Activated naive CD8-positive, alpha-beta T cell treated with anti-CD3 and anti-CD28 coated beads, Interleukin-2, amount 10 ng/mL, durations not matched to agents 7 days and 5 days (primary cell): Measurements from ENCODE around the gene SOX6. TPM values are rescaled to one million over a fixed set of nuclear protein-coding genes. Genes with fewer than 3 reads are reported as not detected.

Experiments used
- ATAC-seq: fragments of 150-1000 bp; cut with Tn5 transposase; one replicate; pipeline ENCODE4 v1.10.0; 2021; ENCODE audit warnings: low read depth, moderate library complexity
- POLR2A ChIA-PET: fragments of 350-600 bp; sonication (Branson Sonifier 250); formaldehyde crosslinking; loops from one replicate; lab custom pipeline; 2021; ENCODE audit warnings: antibody characterized with exemption; lab: Charles Lee
- DNase-seq: peaks from one replicate; pipeline ENCODE4 v3.0.0; 2021
- H3K27ac Mint-ChIP-seq: one replicate; pipeline ENCODE4 v1.8.0; 2022; ENCODE audit warnings: mild to moderate bottlenecking, mixed read lengths
- H3K27me3 Mint-ChIP-seq: one replicate; pipeline ENCODE4 v1.8.0; 2022; ENCODE audit warnings: mild to moderate bottlenecking, moderate library complexity, mixed read lengths
- H3K36me3 Mint-ChIP-seq: one replicate; pipeline ENCODE4 v1.8.0; 2021; ENCODE audit warnings: mild to moderate bottlenecking, mixed read lengths
- H3K4me1 Mint-ChIP-seq: one replicate; pipeline ENCODE4 v1.8.0; 2021; ENCODE audit warnings: mixed read lengths
- H3K4me3 Mint-ChIP-seq: one replicate; pipeline ENCODE4 v1.8.0; 2022; ENCODE audit warnings: mild to moderate bottlenecking, moderate library complexity, mixed read lengths
- H3K9me3 Mint-ChIP-seq: one replicate; pipeline ENCODE4 v1.8.0; 2021; ENCODE audit warnings: mixed read lengths
- total RNA-seq, 2 experiments: library from RNA; stranded (reverse); gene quantifications; one replicate each; pipeline ENCODE4 v1.2.3, GENCODE V29; 2021

Gene SOX6
- total RNA-seq, 2 experiments from 2014 or later, result not detected

DNA sequence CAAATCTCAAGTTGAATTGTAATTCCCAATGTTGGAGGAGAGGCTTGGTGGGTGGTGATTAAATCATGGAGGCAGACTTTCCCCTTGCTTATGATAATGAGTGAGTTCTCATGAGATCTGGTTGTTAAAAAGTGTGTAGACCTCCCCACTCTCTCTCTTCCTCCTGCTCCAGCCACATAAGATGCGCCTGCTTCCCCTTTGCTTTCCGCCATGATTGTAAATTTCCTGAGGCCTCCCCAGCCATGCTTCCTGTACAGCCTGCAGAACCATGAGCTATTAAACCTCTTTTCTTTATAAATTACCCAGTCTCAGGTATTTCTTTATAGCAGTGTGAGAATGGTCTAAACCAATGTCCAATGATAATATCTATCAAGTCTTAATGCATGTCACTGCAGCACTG, 34.2 kb downstream of the SOX6 start:
- Mint-ChIP-seq H3K36me3 (no peaks in the 10 kb centered on the region), H3K27me3 (no peaks in the 10 kb centered on the region), H3K9me3 (no peaks in the 10 kb centered on the region), H3K4me3 (no peak overlapping the region), H3K4me1 (no peaks in the 10 kb centered on the region), H3K27ac (no peak overlapping the region)
- no peak for ATAC-seq
- no peak for DNase-seq
- POLR2A ChIA-PET, result no interaction called here

DNA sequence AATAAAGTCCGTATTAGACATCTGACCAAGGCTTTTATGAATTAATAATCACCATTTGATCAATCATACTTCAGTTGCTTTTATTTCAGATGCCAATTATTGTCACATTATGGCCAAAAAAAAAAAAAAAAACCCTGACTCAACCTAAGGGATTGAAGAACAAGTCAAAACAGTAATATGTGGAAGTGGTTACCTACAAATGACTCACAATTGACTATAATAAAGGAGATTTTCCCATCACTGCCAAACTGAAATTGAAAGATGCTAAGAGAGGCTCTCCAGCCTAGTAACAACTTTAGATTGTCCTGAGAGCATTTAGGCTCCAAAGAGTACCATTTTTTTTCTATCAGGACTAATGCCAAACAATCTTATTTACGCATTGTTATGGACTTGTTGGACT, 35.2 kb downstream of the SOX6 start:
- DNase-seq, result no peak
- no peaks in the 10 kb centered on the region for H3K9me3 Mint-ChIP-seq
- ATAC-seq, result no peak
- no peaks in the 10 kb centered on the region for H3K27me3 Mint-ChIP-seq
- H3K36me3 Mint-ChIP-seq, result no peaks in the 10 kb centered on the region
- no peak overlapping the region for H3K4me3 Mint-ChIP-seq
- H3K4me1 Mint-ChIP-seq, result no peaks in the 10 kb centered on the region
- POLR2A ChIA-PET, result no interaction called here
- no peak overlapping the region for H3K27ac Mint-ChIP-seq

DNA sequence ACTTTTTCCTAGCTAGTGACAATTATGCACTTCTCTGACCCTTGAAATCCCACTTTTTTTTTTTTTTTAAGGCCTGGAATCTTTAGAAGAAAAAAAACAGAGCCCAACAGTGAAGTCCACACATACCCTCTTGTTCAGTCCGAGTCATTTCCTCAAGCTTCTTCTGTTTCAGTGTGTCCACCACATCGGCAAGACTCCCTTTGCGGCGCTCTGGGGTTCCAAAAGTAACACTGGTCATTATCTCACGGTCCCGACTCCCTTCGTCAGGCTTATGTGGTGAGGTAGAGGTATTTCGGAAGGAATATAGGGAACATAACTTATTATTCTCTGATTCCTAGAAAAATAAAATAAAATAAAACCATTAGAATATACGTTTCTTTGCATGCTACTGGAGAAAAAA, 38.0 kb downstream of the SOX6 start:
- ATAC-seq (no peak), DNase-seq (no peak)
- H3K4me1 Mint-ChIP-seq, result no peaks in the 10 kb centered on the region
- no peaks in the 10 kb centered on the region for H3K9me3 Mint-ChIP-seq
- POLR2A ChIA-PET, result no interaction called here
- H3K27ac Mint-ChIP-seq, result no peak overlapping the region
- no peaks in the 10 kb centered on the region for H3K27me3 Mint-ChIP-seq
- no peaks in the 10 kb centered on the region for H3K36me3 Mint-ChIP-seq
- no peak overlapping the region for H3K4me3 Mint-ChIP-seq

DNA sequence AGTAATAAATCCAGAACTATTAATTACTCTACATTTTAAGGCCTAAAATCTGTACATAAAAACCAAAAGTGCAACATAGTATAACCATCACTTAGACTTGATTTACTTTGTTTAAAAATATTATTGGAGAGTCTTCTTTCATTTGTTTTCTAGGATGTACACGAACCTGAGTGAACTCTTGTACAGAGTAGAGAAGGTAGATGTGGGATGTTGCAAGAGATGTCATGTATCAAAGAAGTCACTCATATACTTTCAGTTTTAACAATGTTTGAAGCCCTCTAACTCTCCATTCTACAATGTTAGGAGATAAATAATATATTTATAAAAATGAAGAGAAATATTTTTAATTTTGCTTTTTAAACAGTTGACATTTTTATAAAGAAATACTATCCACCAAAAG, 38.6 kb downstream of the SOX6 start:
- H3K27me3 Mint-ChIP-seq, result no peaks in the 10 kb centered on the region
- H3K27ac Mint-ChIP-seq, result no peak overlapping the region
- H3K36me3 Mint-ChIP-seq, result no peaks in the 10 kb centered on the region
- H3K4me1 Mint-ChIP-seq, result no peaks in the 10 kb centered on the region
- ATAC-seq (no peak), DNase-seq (no peak)
- H3K4me3 Mint-ChIP-seq, result no peak overlapping the region
- POLR2A ChIA-PET, result no interaction called here
- H3K9me3 Mint-ChIP-seq, result no peaks in the 10 kb centered on the region

DNA sequence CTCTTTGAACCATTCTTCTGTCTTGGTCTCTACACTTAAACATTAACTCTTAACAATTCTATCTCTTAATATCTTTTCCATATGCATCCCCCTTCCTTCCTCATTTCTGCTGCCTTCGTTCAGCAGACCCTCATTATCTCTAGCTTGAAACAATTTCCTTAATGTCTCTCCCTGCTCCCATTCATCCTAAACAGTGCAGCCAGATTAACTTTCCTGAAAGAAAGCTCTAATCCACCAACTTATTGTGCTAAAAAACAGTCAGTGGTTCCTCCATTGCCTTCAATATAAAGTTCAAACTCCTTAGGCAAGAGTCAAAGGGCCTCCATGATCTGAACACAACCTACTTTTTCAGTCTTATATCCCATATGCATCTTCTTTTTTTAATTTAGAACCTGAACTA, 42.5 kb downstream of the SOX6 start:
- Mint-ChIP-seq H3K9me3 (no peaks in the 10 kb centered on the region), H3K27me3 (no peaks in the 10 kb centered on the region), H3K4me3 (no peak overlapping the region), H3K36me3 (no peaks in the 10 kb centered on the region), H3K27ac (no peak overlapping the region), H3K4me1 (no peaks in the 10 kb centered on the region)
- DNase-seq (no peak), ATAC-seq (no peak)
- POLR2A ChIA-PET, result no interaction called here

DNA sequence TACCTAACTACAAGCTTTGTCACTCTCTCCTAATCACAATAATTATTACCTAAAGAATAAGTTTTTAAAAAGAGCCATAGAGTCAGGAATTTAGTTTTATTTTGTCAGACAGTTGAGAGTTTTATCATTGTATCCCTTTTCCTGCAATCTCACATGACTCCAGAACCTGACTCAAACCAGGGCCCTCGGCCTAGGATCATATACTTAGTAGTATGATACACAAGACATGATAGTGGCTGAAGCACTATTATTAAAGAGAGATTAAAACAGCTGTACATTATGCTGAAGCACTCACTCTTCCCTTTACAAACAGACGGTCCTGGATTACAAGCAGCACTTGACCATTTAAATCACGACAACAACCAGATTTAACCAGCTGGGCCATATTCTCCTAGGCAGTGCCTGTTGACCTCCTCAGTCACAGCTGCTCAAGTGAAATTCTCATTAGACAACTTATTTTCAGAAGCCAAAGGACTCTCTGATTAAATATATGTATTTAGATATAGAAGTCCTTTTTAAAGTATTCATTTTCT, 44.0 kb downstream of the SOX6 start:
- H3K4me3 Mint-ChIP-seq, result no peak overlapping the region
- H3K36me3 Mint-ChIP-seq, result no peaks in the 10 kb centered on the region
- H3K27me3 Mint-ChIP-seq, result no peaks in the 10 kb centered on the region
- DNase-seq, result no peak
- ATAC-seq, result no peak
- H3K4me1 Mint-ChIP-seq, result no peaks in the 10 kb centered on the region
- H3K9me3 Mint-ChIP-seq, result no peaks in the 10 kb centered on the region
- POLR2A ChIA-PET, result no interaction called here
- H3K27ac Mint-ChIP-seq, result no peak overlapping the region

DNA sequence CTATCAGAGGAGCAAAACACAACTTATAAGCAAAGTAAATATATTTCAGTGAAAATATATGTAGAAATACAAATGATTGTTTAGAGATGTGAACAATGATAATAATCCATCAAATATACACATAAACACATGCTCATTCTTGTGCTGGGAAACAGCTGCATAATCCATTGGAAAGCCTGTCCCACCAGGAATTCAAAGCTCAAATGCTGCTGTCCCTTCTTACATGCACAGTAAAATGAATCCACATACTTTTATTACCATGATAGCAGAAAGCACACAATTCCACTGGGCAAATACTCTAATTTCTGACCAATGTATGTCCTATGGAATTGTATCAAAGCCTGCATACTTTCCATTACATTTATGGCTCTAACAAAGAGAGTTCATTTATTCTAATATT, 44.5 kb downstream of the SOX6 start:
- no peak for ATAC-seq
- H3K9me3 Mint-ChIP-seq, result no peaks in the 10 kb centered on the region
- POLR2A ChIA-PET, result no interaction called here
- H3K4me3 Mint-ChIP-seq, result no peak overlapping the region
- H3K36me3 Mint-ChIP-seq, result no peaks in the 10 kb centered on the region
- H3K27ac Mint-ChIP-seq, result no peak overlapping the region
- no peaks in the 10 kb centered on the region for H3K27me3 Mint-ChIP-seq
- DNase-seq, result no peak
- H3K4me1 Mint-ChIP-seq, result no peaks in the 10 kb centered on the region

DNA sequence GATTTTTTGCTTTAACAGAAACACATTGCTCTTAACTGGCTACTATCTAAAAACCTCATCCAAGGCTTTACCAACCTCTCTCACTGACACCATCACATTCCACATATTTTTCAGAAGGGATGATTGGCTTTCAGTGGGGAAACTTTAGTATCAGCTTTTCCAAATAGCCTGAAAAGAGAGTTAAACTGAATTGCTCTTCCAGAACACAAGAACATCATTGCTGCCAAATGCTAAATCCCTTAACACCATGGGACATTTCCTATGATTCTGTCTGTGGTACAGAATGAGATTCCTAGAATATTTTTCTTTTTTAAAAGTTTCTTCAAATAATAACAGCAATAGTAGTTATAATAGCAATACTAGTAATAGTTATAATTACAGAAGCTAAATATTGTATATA, 45.4 kb downstream of the SOX6 start:
- no peaks in the 10 kb centered on the region for H3K36me3 Mint-ChIP-seq
- no peaks in the 10 kb centered on the region for H3K4me1 Mint-ChIP-seq
- POLR2A ChIA-PET, result no interaction called here
- H3K27me3 Mint-ChIP-seq, result no peaks in the 10 kb centered on the region
- ATAC-seq, result no peak
- no peak overlapping the region for H3K27ac Mint-ChIP-seq
- H3K4me3 Mint-ChIP-seq, result no peak overlapping the region
- no peaks in the 10 kb centered on the region for H3K9me3 Mint-ChIP-seq
- DNase-seq, result no peak

DNA sequence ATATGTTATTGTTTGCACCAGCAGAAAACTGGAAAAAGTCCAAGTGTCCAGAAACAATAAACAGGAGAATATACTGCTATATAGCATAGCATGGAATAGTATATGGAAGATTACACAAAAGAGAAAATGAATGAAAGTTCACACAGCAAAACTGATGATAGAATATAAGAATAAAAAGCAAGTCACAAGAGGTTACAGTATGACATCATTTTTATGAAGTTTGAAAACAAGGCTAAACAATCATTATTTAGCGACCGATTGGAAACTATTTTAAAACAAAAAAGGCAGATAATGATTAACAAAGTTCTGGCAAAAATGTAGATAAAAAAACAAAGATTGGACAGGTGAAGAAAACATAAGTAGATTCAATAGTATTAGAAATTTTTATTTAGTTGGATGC, 47.1 kb downstream of the SOX6 start:
- H3K4me3 Mint-ChIP-seq, result no peak overlapping the region
- no peak overlapping the region for H3K27ac Mint-ChIP-seq
- H3K9me3 Mint-ChIP-seq, result no peaks in the 10 kb centered on the region
- H3K27me3 Mint-ChIP-seq, result no peaks in the 10 kb centered on the region
- no peak for DNase-seq
- POLR2A ChIA-PET, result no interaction called here
- H3K4me1 Mint-ChIP-seq, result no peaks in the 10 kb centered on the region
- H3K36me3 Mint-ChIP-seq, result no peaks in the 10 kb centered on the region
- ATAC-seq, result no peak

DNA sequence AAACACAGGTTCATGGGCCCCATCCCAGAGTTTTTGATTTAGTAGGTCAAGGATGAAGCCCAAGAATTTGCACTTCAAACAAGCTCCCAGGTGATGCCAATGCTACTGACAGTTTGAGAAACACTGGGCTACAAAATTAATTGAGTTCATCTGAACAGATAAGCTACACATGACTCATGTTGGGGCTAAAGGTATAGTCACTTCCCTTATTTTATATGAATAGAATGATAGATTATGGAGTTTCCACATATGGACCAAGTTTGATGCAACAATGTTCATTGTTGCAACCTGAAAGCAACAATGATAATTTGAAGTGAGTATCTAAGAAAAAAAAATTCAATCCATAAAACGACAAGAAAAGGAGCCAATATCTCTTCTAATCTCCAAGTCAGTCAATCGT, 54.9 kb downstream of the SOX6 start:
- H3K27me3 Mint-ChIP-seq, result no peaks in the 10 kb centered on the region
- ATAC-seq (no peak), DNase-seq (no peak)
- no peak overlapping the region for H3K4me3 Mint-ChIP-seq
- POLR2A ChIA-PET, result no interaction called here
- no peaks in the 10 kb centered on the region for H3K4me1 Mint-ChIP-seq
- no peaks in the 10 kb centered on the region for H3K9me3 Mint-ChIP-seq
- no peak overlapping the region for H3K27ac Mint-ChIP-seq
- H3K36me3 Mint-ChIP-seq, result no peaks in the 10 kb centered on the region

DNA sequence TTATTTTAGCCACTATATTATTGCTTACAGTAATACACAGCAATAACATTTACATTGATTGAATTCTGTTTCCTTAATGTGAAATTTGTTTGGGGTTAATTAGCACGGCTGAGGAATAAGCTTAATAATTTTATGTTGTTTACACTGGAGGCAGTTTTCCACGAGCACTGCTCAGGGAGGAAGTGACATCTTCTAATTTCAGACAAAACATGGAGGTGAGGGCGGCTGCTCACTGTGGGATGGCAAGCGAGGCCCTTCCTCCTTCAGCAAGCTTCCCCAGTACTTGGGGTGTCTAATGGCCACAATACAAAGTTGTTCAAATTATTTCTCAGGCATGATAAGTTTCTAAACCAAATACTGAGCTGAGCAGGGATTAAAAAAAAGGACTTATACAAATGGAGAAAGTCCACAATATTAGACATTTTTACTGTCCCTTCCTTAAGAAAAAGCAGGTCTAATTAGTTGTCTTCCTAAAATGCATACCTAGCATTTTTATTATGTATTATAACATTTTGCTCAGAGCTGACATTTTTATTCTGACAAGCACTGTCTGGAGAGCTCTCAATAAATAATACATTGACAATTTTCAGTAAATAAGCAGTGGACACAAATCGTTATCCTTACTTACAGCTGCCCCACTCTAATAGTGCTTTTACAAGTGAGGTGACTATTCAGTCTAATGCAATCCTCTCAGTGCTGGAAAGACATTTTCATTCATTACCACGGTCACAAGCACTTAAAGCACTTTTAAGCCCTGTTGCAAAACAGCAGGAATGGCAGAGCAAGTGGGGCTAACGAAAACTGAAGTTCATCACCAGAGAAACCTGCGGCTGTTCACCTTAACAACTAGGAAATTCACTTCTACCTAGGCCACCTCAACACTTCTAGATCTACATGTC, 56.2 kb downstream of the SOX6 start:
- H3K36me3 Mint-ChIP-seq, result no peaks in the 10 kb centered on the region
- no peak overlapping the region for H3K27ac Mint-ChIP-seq
- H3K9me3 Mint-ChIP-seq, result no peaks in the 10 kb centered on the region
- ATAC-seq (no peak), DNase-seq (no peak)
- POLR2A ChIA-PET, result no interaction called here
- no peaks in the 10 kb centered on the region for H3K4me1 Mint-ChIP-seq
- H3K4me3 Mint-ChIP-seq, result no peak overlapping the region
- H3K27me3 Mint-ChIP-seq, result no peaks in the 10 kb centered on the region

DNA sequence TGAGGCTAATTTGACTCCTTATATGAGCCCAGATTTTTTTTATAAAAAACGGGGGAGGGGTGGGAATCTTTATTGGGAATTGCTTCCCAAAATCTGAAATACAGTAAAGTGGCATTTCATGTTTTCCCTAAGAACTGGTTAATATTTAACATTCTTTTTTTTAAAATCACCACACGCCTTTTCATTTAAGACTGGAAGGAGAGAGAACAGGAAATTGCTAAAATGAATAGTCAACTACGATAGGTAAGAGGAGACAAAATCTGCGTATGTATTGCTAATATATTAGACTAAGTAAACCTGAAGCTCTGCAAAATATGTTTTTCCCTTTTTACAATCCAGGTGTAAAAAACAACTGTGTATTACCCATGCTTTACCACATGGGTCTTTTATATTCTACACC, 57.0 kb downstream of the SOX6 start:
- H3K4me1 Mint-ChIP-seq, result no peaks in the 10 kb centered on the region
- no peaks in the 10 kb centered on the region for H3K36me3 Mint-ChIP-seq
- DNase-seq, result no peak
- H3K9me3 Mint-ChIP-seq, result no peaks in the 10 kb centered on the region
- no peaks in the 10 kb centered on the region for H3K27me3 Mint-ChIP-seq
- H3K27ac Mint-ChIP-seq, result no peak overlapping the region
- H3K4me3 Mint-ChIP-seq, result no peak overlapping the region
- POLR2A ChIA-PET, result no interaction called here
- no peak for ATAC-seq

DNA sequence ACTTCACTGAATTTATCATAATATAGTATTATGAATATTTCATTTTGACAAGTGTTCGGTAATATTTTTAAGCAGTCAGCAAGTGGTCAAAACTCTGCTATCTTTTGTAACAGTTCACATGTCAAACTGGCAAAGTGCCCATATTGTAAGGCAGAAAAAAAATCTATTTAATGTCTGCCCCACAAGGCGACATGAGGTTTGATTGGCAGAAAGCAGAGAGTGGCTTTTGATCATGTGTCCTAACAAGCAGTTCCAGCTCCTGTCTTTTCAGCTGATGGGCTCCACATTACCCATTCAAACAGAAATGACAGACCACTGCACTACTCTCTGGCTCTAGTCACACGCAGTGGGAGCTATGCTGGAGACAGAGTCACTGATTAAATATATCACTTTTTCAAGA, 59.0 kb downstream of the SOX6 start:
- ATAC-seq (no peak), DNase-seq (no peak)
- no peak overlapping the region for H3K4me3 Mint-ChIP-seq
- POLR2A ChIA-PET, result no interaction called here
- no peaks in the 10 kb centered on the region for H3K9me3 Mint-ChIP-seq
- no peaks in the 10 kb centered on the region for H3K4me1 Mint-ChIP-seq
- no peak overlapping the region for H3K27ac Mint-ChIP-seq
- no peaks in the 10 kb centered on the region for H3K36me3 Mint-ChIP-seq
- no peaks in the 10 kb centered on the region for H3K27me3 Mint-ChIP-seq

DNA sequence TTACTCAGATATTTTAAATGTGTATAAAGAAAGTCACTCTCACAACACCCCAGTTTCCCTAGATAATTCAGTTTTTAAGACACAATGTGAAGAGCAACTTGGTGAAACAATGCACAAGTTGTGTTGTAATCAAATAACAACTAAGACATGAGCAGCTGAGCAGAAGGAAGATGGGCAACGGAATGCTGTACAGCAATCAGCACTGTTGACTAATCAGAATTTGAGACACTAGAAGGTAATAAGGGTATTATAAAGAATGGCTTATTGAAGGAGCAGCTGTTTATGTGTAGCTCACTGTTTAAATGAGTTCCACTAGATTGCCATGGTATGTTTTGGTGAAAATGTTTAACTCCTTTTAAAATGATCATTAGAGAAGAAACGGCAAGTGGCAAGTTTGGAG, 60.1 kb downstream of the SOX6 start:
- H3K4me1 Mint-ChIP-seq, result no peaks in the 10 kb centered on the region
- POLR2A ChIA-PET, result no interaction called here
- no peaks in the 10 kb centered on the region for H3K27me3 Mint-ChIP-seq

More for the DNA sequence above, 60.1 kb downstream of the SOX6 start:
- no peaks in the 10 kb centered on the region for H3K36me3 Mint-ChIP-seq
- no peak overlapping the region for H3K27ac Mint-ChIP-seq
- H3K9me3 Mint-ChIP-seq, result no peaks in the 10 kb centered on the region
- no peak overlapping the region for H3K4me3 Mint-ChIP-seq
- DNase-seq (no peak), ATAC-seq (no peak)
